GM12891 (cell line): Measurements from ENCODE around the gene KCNMA1.

Experiments used
- POLR2A ChIP-seq: IDR thresholded peaks from 2 replicates; pipeline ENCODE4 v1.6.1; 2011; ENCODE audit warnings: low read depth, low read length, control low read depth
- POLR2AphosphoS5 ChIP-seq: IDR thresholded peaks from 2 replicates; pipeline ENCODE4 v1.6.1; 2011; ENCODE audit warnings: low read depth, low read length, control low read depth
- SPI1 ChIP-seq: IDR thresholded peaks from 2 replicates; pipeline ENCODE4 v1.6.1; 2011; ENCODE audit warnings: low read depth, low read length, control low read depth

DNA sequence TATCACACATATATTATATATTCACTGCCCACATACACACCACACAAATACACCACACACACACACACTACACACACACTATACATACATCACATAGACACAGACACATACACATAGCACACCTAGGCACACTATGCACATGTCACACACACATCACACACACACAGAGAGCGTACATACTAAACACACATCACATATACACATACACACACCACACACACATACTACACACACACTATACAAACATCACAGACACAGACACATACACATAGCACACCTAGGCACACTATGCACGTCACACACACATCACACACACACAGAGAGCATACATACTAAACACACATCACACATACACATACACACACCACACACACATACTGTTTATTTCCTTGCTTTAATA lies 165.5 kb downstream of the KCNMA1 start:
- TF ChIP-seq POLR2AphosphoS5, result no peak
- no peak for TF ChIP-seq POLR2A
- no peak for TF ChIP-seq SPI1
